SK-N-MC (cell line): ENCODE measurements around the gene GCFC2.

ENCODE experiments used
- DNase-seq: peaks from one replicate; pipeline ENCODE4 v3.0.0-alpha.2; 2011; ENCODE audit warnings: low read depth, low spot score
- H3K27ac ChIP-seq: fragments of 200-600 bp; sonication (generic); 2 replicates; pipeline ENCODE4 v1.5.1; 2016; ENCODE audit warnings: mixed run types
- H3K36me3 ChIP-seq: fragments of 200-600 bp; sonication (generic); 2 replicates; pipeline ENCODE4 v1.6.1; 2017; ENCODE audit warnings: antibody characterized with exemption, low read length, mixed read lengths; ENCODE audit not compliant: insufficient read depth
- H3K4me3 ChIP-seq: fragments of 200-600 bp; sonication (generic); 2 replicates; pipeline ENCODE4 v1.5.1; 2016
- H3K9ac ChIP-seq: fragments of 200-600 bp; sonication (generic); 2 replicates; pipeline ENCODE4 v1.8.0; 2017; ENCODE audit warnings: mixed run types, mixed read lengths; ENCODE audit not compliant: insufficient read length
- H3K9me3 ChIP-seq: fragments of 200-600 bp; sonication (generic); 2 replicates; pipeline ENCODE4 v1.6.1; 2017; ENCODE audit warnings: low read depth, mild to moderate bottlenecking, antibody characterized with exemption, low read length, moderate library complexity, mixed read lengths
- EZH2 ChIP-seq: fragments of 200-600 bp; sonication (generic); IDR thresholded peaks from one replicate; pipeline ENCODE4 v1.6.1; 2017; ENCODE audit warnings: antibody characterized with exemption
- FOXP2 ChIP-seq: optimal IDR thresholded peaks from 2 replicates; pipeline ENCODE3; 2011; ENCODE audit warnings: mild to moderate bottlenecking, moderate library complexity; ENCODE audit not compliant: insufficient read depth; ENCODE audit errors: extremely low read length, control extremely low read depth
- POLR2AphosphoS5 ChIP-seq: IDR thresholded peaks from 2 replicates; pipeline ENCODE4 v1.6.1; 2012; ENCODE audit warnings: mild to moderate bottlenecking, low read depth, low read length, borderline replicate concordance

The GCFC2 gene

DNA sequence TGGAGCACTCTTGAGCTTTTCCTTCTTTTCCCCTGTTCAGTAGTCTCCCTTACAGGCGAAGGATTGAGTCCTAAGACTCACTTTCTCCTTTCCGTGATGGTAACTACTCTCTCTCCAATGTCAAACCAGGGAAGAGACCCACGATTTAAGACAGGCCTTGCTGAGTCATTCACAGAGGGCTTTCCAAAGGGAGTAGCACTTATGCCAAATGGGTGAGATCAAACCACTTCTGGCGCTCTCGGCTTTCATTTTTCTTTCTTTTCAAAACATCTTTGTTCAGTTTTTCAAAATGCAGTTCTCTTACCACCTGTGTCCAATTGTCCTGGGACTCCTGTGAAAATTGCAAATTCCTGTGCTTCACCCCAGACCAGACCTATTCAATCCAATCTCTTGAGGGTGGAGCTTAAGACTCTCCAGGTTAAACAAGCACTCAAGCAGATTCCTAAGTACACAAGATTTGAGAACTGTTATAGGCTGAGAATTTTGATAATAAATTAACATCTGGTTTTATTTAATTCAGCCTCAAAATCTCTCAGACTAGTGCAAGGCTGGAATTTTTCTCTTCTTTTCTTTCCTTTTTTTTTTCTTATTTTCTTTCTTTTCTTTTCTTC is 78.5 kb downstream of the GCFC2 start:
- no peak for TF ChIP-seq FOXP2
- H3K4me3 ChIP-seq = peak overlapping the region; percentile 24
- no peak for DNase-seq

DNA sequence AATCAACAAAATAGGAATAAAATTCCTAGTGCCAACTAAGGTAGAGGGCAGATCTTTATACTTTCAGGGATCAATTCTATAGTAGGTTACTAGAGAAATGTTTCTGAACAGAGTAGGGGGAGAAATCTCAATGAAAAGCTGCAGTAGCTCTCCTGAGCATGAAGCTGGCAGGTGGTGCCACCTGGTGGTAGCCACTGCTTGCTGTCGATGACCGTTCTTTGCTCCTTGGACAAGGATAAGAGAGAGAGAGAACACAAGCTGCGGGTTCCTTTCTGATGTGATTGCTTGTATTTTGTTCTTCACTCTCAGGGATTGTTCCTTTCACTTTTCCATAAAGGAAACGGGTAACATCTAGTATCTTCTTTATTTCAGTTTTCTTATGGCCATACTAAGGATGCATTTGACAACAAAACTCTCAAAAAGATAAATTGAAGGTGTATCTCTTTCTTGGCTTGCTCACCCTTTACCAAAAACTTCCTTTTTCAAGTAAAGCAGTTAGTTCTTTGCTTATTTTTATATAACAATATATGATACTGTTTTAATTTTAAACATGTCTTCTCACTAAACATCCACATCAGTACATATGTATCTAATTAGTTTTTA is 82.7 kb downstream of the GCFC2 start:
- H3K9ac ChIP-seq = no peak overlapping the region
- no peaks in the 10 kb centered on the region for H3K36me3 ChIP-seq
- no peak for TF ChIP-seq POLR2AphosphoS5
- no peak for TF ChIP-seq EZH2
- TF ChIP-seq FOXP2 = no peak
- DNase-seq = no peak
- H3K4me3 ChIP-seq = 0 out of 2 replicates have a peak overlapping the region, but pooled peaks have one; percentile 23
- no peaks in the 10 kb centered on the region for H3K9me3 ChIP-seq
- no peak overlapping the region for H3K27ac ChIP-seq

More for the DNA sequence above, 78.5 kb downstream of the GCFC2 start:
- H3K9ac ChIP-seq = no peak overlapping the region
- no peaks in the 10 kb centered on the region for H3K36me3 ChIP-seq
- H3K27ac ChIP-seq = peak overlapping the region; percentile 83
- no peaks in the 10 kb centered on the region for H3K9me3 ChIP-seq

DNA sequence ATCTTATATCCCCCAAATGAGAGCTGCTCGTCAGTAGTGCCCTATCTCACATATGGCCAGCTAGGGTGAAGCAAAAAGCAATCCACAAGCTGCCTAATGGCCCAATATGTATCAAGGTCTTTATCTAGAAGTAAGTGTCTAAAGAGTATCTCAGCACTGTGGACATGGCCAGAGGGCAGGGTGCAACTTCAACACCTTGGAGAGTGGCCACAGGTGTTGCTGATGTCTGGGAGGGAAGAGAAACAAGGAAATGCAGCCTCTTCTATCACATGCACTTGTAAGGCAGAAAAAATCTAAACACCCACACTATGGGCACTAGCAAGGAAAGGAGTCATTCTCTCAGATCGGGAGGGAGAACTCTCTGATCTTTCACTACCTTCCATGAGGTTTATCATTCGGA is 87.8 kb downstream of the GCFC2 start:
- no peak for DNase-seq
- H3K9me3 ChIP-seq = no peaks in the 10 kb centered on the region
- no peaks in the 10 kb centered on the region for H3K36me3 ChIP-seq
- H3K27ac ChIP-seq = no peak overlapping the region
- TF ChIP-seq POLR2AphosphoS5 (no peak), FOXP2 (no peak), EZH2 (no peak)
- no peak overlapping the region for H3K4me3 ChIP-seq
- H3K9ac ChIP-seq = no peak overlapping the region

DNA sequence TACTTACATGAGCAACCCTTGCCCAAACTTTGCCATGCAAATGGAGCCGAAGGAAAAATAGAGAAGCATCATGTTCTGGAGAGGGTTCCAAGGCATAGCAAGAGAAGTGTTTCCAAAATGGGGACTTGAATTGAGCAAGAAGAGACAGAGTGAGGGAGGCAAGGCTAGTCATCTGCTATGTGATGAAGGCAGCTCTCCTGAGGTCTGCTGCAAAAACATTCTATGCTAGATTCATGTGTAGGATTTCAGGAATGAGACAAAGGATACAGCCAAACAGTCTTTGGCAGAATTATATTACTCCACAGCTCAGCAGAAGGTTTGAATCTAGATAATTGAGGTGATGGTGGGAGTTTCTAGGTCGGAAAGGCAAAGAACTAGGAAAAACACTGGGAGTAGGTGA is 88.2 kb downstream of the GCFC2 start:
- TF ChIP-seq POLR2AphosphoS5 = no peak
- no peak for TF ChIP-seq FOXP2

DNA sequence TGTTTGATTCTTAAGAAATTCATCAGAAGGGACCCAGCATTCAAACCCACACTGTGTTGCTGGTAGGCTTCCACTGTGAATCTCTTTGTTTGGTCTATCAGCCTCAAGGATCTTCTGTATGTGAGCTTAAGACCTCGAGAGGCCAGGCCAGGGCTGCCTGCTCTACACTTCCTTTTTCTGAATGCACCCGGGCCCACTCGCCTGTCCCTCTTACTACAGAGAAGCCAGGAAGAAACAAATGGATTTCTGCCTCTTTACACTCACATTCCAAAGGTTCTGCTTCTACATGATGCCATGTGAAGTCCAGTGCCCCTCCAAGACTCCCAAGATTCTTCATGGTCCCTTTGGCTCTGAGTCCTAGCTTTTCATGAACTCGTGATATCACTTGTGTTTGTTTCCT is 89.5 kb downstream of the GCFC2 start:
- no peak for DNase-seq
- Histone ChIP-seq H3K9me3 (no peaks in the 10 kb centered on the region), H3K36me3 (no peaks in the 10 kb centered on the region), H3K9ac (no peak overlapping the region), H3K4me3 (no peak overlapping the region), H3K27ac (no peak overlapping the region)
- TF ChIP-seq POLR2AphosphoS5 (no peak), FOXP2 (no peak), EZH2 (no peak)

More for the DNA sequence above, 88.2 kb downstream of the GCFC2 start:
- no peak overlapping the region for H3K27ac ChIP-seq
- no peaks in the 10 kb centered on the region for H3K36me3 ChIP-seq
- no peak overlapping the region for H3K9ac ChIP-seq
- DNase-seq = no peak
- no peaks in the 10 kb centered on the region for H3K9me3 ChIP-seq
- no peak overlapping the region for H3K4me3 ChIP-seq

DNA sequence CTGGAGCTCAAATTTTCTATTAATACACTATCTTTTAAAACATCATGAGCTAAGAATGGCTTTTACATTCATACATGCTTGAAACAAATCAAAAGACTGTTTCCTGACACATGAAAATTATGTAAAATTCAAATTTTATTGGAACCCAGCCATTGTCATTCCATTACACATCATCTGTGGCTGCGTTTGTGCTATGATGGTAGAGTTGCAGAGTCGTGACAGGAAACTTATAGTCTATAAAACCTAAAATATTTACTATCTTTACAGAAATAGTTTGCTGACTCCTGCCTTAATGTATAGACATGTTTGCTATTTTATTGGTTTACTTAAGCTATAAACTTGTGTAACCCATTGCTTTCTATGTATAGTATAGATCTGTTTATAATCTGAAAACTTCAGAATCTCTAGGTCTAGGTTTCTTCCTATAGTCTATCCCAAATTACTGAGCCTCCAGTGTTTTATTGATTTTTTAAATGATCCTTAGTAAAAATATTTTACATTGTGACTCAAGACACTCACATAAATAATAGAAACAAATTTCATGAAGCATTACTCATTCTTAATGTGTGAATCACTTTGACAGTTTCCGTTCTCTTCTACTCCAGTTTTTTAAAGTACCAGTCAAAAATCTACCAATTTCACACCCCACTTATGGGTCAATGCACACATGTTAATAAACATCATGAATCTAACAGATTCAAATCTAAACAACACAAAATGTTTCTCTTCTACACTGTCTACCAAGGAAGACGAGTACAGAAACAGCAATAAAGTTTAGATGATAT is 90.6 kb downstream of the GCFC2 start:
- H3K9me3 ChIP-seq = no peaks in the 10 kb centered on the region
- peak overlapping the region; percentile 16 for H3K9ac ChIP-seq
- DNase-seq = no peak
- no peak for TF ChIP-seq FOXP2
- TF ChIP-seq POLR2AphosphoS5 = no peak
- TF ChIP-seq EZH2 = no peak
- peak overlapping the region; percentile 75 for H3K27ac ChIP-seq
- H3K4me3 ChIP-seq = peak overlapping the region; percentile 32; the same call in 1 of the 2 replicates
- no peaks in the 10 kb centered on the region for H3K36me3 ChIP-seq

DNA sequence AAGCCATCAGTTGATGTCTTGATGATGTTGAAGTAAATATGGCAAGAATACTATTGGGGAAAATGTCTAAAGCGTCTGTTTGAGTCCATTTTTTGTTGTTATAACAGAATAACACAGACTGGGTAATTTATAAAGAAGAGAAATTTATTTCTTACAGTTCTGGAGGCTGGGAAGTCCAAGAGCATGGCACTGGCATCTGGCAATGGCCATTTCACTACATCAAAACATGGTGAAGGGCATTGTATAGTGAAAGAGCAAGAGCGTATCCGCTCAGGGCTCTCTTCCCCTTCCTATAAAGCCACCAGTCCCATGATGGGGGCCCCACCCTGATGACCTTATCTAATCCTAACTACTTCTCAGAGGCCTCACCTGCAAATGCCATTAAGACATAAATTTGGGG is 93.8 kb downstream of the GCFC2 start:
- no peak for DNase-seq
- Histone ChIP-seq H3K36me3 (no peaks in the 10 kb centered on the region), H3K4me3 (no peak overlapping the region), H3K9me3 (no peaks in the 10 kb centered on the region), H3K27ac (no peak overlapping the region), H3K9ac (no peak overlapping the region)
- TF ChIP-seq POLR2AphosphoS5 = no peak

DNA sequence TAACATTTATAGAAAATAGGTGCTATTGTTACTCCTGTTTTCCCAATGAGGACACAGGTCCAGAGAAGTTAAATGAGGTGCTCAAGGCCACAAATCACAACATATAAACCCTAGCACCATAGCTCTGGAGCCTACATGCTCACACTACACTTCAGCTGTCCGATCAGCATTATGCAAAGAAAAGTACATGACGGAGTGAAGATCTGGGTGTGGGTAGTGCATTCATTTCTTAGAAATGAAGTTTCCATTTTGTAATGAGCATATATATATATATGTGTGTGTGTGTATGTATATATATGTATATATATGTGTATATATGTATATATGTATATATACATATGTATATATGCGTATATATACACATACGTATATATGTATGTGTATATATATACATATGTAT is 94.3 kb downstream of the GCFC2 start:
- no peak overlapping the region for H3K4me3 ChIP-seq
- H3K9ac ChIP-seq = no peak overlapping the region
- H3K27ac ChIP-seq = no peak overlapping the region
- DNase-seq = no peak
- no peaks in the 10 kb centered on the region for H3K9me3 ChIP-seq
- H3K36me3 ChIP-seq = no peaks in the 10 kb centered on the region
- TF ChIP-seq POLR2AphosphoS5 (no peak), EZH2 (no peak), FOXP2 (no peak)

DNA sequence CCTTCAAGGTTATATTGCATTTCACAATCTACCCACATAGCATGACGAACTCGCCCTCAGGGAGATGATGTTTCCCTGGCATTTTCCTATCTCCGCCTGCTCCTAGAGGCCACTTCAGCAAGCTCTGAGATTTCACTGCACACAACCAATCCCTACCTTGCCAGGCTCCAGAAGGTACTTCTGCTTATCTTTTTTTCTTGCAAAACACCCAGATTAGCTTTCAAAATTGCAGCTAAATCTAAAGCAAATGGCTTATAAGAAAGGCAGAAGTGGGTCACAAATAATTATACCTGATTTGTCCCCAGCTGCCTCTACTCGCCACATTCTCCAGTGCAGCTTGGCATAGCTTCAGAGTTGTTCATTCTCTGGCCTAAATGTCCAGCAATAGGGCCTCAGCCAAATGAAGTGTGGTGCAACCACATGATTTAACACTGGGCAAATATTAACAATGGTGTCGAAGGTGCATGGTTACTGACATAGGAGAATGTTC is 96.5 kb downstream of the GCFC2 start:
- Histone ChIP-seq H3K4me3 (no peak overlapping the region), H3K9me3 (no peaks in the 10 kb centered on the region), H3K27ac (no peak overlapping the region), H3K36me3 (no peaks in the 10 kb centered on the region), H3K9ac (no peak overlapping the region)
- DNase-seq = no peak
- TF ChIP-seq FOXP2 (peak; percentile 50), EZH2 (no peak)

DNA sequence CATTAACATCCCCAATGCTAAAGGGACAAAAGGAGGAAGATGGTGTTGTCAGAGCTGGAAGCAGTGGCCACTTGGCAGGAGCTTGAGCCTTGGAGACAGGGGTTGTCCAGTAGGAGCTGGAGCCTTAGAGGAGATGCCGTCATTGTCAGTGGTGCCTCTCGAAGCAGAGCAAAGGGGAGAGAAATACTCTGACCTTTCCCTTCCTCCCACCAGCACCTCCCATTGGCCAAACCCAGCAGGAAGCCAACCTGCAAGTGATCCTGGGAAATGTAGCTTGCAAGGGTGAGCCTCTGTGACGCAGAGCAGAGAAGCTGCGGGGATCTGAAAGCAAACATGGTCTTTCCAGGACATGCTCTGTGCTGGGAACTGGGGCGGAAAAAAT is 97.9 kb downstream of the GCFC2 start:
- TF ChIP-seq FOXP2 (no peak), POLR2AphosphoS5 (no peak), EZH2 (no peak)
- H3K36me3 ChIP-seq = no peaks in the 10 kb centered on the region
- DNase-seq = no peak
- no peak overlapping the region for H3K4me3 ChIP-seq
- H3K27ac ChIP-seq = no peak overlapping the region
- H3K9ac ChIP-seq = no peak overlapping the region
- no peaks in the 10 kb centered on the region for H3K9me3 ChIP-seq
